Vagina (tissue), 2 donors: ENCODE measurements around the gene SEMA6A.

Source experiments
- CTCF ChIP-seq, 3 experiments: fragments of 450-650 bp in 2 of 3; fragments of 200-600 bp in 1 of 3; sonication (generic) in 1 of 3; IDR thresholded peaks; one replicate each; pipeline ENCODE4 v1.5.1; 2017 to 2019; ENCODE audit warnings: antibody characterized with exemption in 3 of 3, mild to moderate bottlenecking in 2 of 3, moderate library complexity in 2 of 3
- POLR2A ChIP-seq, 2 donors: fragments of 450-650 bp; IDR thresholded peaks; one replicate each; pipeline ENCODE4 v1.6.1; 2017; ENCODE audit warnings: antibody characterized with exemption in 2 of 2, mild to moderate bottlenecking in 2 of 2, moderate library complexity in 2 of 2
- POLR2AphosphoS5 ChIP-seq, 2 donors: sonication (generic); formaldehyde crosslinking; IDR thresholded peaks; one replicate each; pipeline ENCODE4 v1.9.0; 2017; ENCODE audit warnings: antibody characterized with exemption in 2 of 2, mild to moderate bottlenecking in 2 of 2, low read depth in 1 of 2; ENCODE audit not compliant: insufficient read depth in 1 of 2

GRCh38 chr5:116532762-116533525 lies 41.7 kb downstream of the SEMA6A start:
- TF ChIP-seq CTCF (IDR thresholded peaks at IDR 0.05) (no peak), POLR2A (IDR thresholded peaks at IDR 0.05) (no peak), POLR2AphosphoS5 (IDR thresholded peaks at IDR 0.05; ENCODE audit: insufficient read depth in 1 of 2, low read depth in 1 of 2) (no peak)
